Caco-2 (cell line): ENCODE results near the gene EIF4G1. TPM values are rescaled to one million over a fixed set of nuclear protein-coding genes. Genes with fewer than 3 reads are reported as not detected.

Source experiments
- BruUV-seq: library from RNA; stranded (reverse); fragments of 400-500 nt; replicated peaks from 2 replicates; lab custom pipeline; 2021; lab: Mats Ljungman, UMichigan
- CTCF ChIA-PET: fragments of 300-600 bp; sonication (Branson Sonifier 250); formaldehyde crosslinking; loops from one replicate; lab custom pipeline; 2022; ENCODE audit warnings: antibody characterized with exemption; lab: Charles Lee
- POLR2A ChIA-PET: fragments of 300-600 bp; sonication (Branson Sonifier 250); formaldehyde crosslinking; loops from one replicate; lab custom pipeline; 2022; ENCODE audit warnings: antibody characterized with exemption; lab: Charles Lee
- DNase-seq, 2 experiments: peaks; one replicate each; pipeline versions ENCODE4 v3.0.0 to v3.0.0-alpha.2; 2020 to 2022
- H3K27me3 ChIP-seq: replicated peaks from 2 replicates; pipeline ENCODE4 v1.6.0; 2011; ENCODE audit warnings: low read length; ENCODE audit not compliant: control insufficient read depth, insufficient read depth
- H3K36me3 ChIP-seq: 2 replicates; pipeline ENCODE4 v1.5.1; 2011; ENCODE audit warnings: low read length; ENCODE audit not compliant: control insufficient read depth, insufficient read depth
- H3K4me1 ChIP-seq: fragments of 250-450 bp; sonication (Bioruptor Pico); 2 replicates; pipeline ENCODE4 v1.5.1; 2020; ENCODE audit warnings: mild to moderate bottlenecking
- H3K4me3 ChIP-seq: 2 replicates; pipeline ENCODE4 v1.5.1; 2011; ENCODE audit warnings: low read depth, mild to moderate bottlenecking, control low read depth, low read length
- H3K9me3 ChIP-seq: fragments of 250-450 bp; sonication (Bioruptor Pico); 2 replicates; pipeline ENCODE4 v1.5.1; 2020; ENCODE audit warnings: mild to moderate bottlenecking, moderate library complexity
- H3K27ac Mint-ChIP-seq: one replicate; pipeline ENCODE4 v1.8.0; 2022; ENCODE audit warnings: mixed read lengths; ENCODE audit not compliant: unreplicated experiment
- H3K27me3 Mint-ChIP-seq: one replicate; pipeline ENCODE4 v1.8.0; 2022; ENCODE audit warnings: mixed read lengths; ENCODE audit not compliant: insufficient read depth, unreplicated experiment
- H3K36me3 Mint-ChIP-seq: one replicate; pipeline ENCODE4 v1.8.0; 2022; ENCODE audit warnings: mild to moderate bottlenecking, mixed read lengths; ENCODE audit not compliant: insufficient read depth, unreplicated experiment
- H3K4me1 Mint-ChIP-seq: one replicate; pipeline ENCODE4 v1.8.0; 2022; ENCODE audit warnings: low read depth, mixed read lengths; ENCODE audit not compliant: unreplicated experiment
- H3K4me3 Mint-ChIP-seq: one replicate; pipeline ENCODE4 v1.8.0; 2022; ENCODE audit warnings: mild to moderate bottlenecking, moderate library complexity, mixed read lengths; ENCODE audit not compliant: unreplicated experiment
- H3K9me3 Mint-ChIP-seq: one replicate; pipeline ENCODE4 v1.8.0; 2022; ENCODE audit warnings: mixed read lengths; ENCODE audit not compliant: unreplicated experiment
- CTCF ChIP-seq, 2 experiments: fragments of 200-600 bp in 1 of 2; IDR thresholded peaks; 1 replicate in 1 of 2; 2 replicates in 1 of 2; pipeline versions ENCODE4 v1.5.1 to v1.8.0; 2011 to 2022; ENCODE audit warnings: antibody characterized with exemption in 1 of 2, control low read depth in 1 of 2, inconsistent platforms in 1 of 2, low read depth in 1 of 2, low read length in 1 of 2, mild to moderate bottlenecking in 1 of 2, moderate library complexity in 1 of 2; ENCODE audit not compliant: insufficient read depth in 1 of 2, severe bottlenecking in 1 of 2, unreplicated experiment in 1 of 2
- intact Hi-C: fragments of 100-400 bp; cut with micrococcal nuclease; formaldehyde crosslinking; loops from one replicate; pipeline ENCODE4 v1.10.0; 2022; ENCODE audit not compliant: unreplicated experiment
- total RNA-seq: library from RNA; stranded (reverse); gene quantifications from 2 replicates; pipeline ENCODE4 v1.2.3, GENCODE V29; 2022

Gene EIF4G1
- total RNA-seq, 1 experiment from 2014 or later, result 423 TPM

- DNase-seq, result peak; percentile 65 to 70
Observed at GRCh38 chr3:184345317-184346144, 31.1 kb downstream of the EIF4G1 start.

DNA sequence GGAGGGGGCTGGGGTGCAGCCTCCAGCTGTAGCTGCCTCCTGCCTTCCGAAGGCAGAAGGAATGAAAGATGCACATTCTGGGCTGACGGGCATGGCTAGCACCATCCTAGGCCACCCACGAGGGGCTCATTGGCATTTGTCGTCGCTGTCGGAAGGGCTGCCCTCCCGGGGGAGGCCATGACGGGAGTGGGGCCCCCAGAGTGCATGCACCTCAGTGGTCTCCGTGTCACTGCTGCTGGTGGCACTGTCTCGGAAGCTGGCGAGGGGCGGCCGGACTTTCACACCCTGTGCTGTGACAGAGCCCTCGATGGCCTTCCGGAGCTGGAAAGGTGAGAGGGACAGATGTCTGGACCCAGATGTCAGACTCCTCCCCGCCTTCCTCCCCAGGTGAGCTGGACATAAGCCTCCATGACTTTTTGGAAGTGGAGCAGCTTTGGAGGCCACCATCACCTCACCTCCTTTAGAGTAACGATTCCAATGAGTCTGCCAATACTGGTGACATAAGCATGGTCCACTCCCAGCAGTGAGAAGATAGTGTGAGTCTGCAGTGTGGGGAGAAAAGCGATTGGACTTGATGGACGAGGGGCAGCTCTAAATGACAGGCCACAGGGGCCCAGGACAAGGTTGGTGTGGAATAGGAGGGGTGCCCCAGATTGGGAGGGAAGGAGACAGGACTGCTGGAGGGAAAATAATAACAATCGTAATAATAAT lies 32.2 kb downstream of the EIF4G1 start:
- H3K9me3 ChIP-seq, result no peaks in the 10 kb centered on the region
- Mint-ChIP-seq H3K4me3 (no peak overlapping the region), H3K27ac (no peak overlapping the region), H3K4me1 (peaks cover 8% of the 10 kb centered on the region), H3K9me3 (no peaks in the 10 kb centered on the region), H3K27me3 (no peaks in the 10 kb centered on the region), H3K36me3 (peaks cover 24% of the 10 kb centered on the region)
- CTCF ChIA-PET, result interaction anchor here (1.0 kb wide), 1 partner anchor 51 kb away, joined by 3 read pairs; no protein-coding TSS in a partner anchor
- H3K27me3 ChIP-seq, result no peaks in the 10 kb centered on the region
- intact Hi-C loops, result no loop called here
- no TSS peak for BruUV-seq
- no peaks in the 10 kb centered on the region for H3K36me3 ChIP-seq
- no peaks in the 10 kb centered on the region for H3K4me1 ChIP-seq
- no peak for DNase-seq
- TF ChIP-seq CTCF (IDR thresholded peaks at IDR 0.05; ENCODE audit: insufficient read depth in 1 of 2, low read depth in 1 of 2, low read length in 1 of 2, severe bottlenecking in 1 of 2, unreplicated experiment in 1 of 2), result no peak
- no peak overlapping the region for H3K4me3 ChIP-seq
- POLR2A ChIA-PET, result interaction anchor here (0.7 kb wide), 1 partner anchor 15 kb away, joined by 4 read pairs; no protein-coding TSS in a partner anchor

More at GRCh38 chr3:184345317-184346144, 31.1 kb downstream of the EIF4G1 start:
- H3K4me3 Mint-ChIP-seq, result no peak overlapping the region
- ChIA-PET CTCF (interaction anchor here (0.6 to 1.1 kb wide), 4 partner anchors 10 to 156 kb away, joined by 3 to 4 read pairs (median 3); no protein-coding TSS in a partner anchor), POLR2A (interaction anchor here (0.9 to 1.0 kb wide), 2 partner anchors 16 to 17 kb away, joined by 3 to 4 read pairs; partner anchors contain the start of genes CLCN2 and POLR2H)
- no peaks in the 10 kb centered on the region for H3K36me3 ChIP-seq
- peaks cover 16% of the 10 kb centered on the region for H3K36me3 Mint-ChIP-seq
- peak overlapping the region; percentile 12 for H3K27ac Mint-ChIP-seq
- H3K4me3 ChIP-seq, result no peak overlapping the region
- peak; percentile 51 to 74 for TF ChIP-seq CTCF (IDR thresholded peaks at IDR 0.05; ENCODE audit: insufficient read depth in 1 of 2, low read depth in 1 of 2, low read length in 1 of 2, severe bottlenecking in 1 of 2, unreplicated experiment in 1 of 2)
- no peaks in the 10 kb centered on the region for H3K9me3 ChIP-seq
- intact Hi-C loops, result loop anchor here (1.0 kb wide), 2 partner anchors 16 to 199 kb away; partner anchors contain the start of genes CLCN2 and POLR2H
- no TSS peak for BruUV-seq
- H3K9me3 Mint-ChIP-seq, result no peaks in the 10 kb centered on the region
- H3K27me3 ChIP-seq, result no peaks in the 10 kb centered on the region
- H3K4me1 ChIP-seq, result no peaks in the 10 kb centered on the region
- H3K4me1 Mint-ChIP-seq, result peaks cover 8% of the 10 kb centered on the region
- H3K27me3 Mint-ChIP-seq, result no peaks in the 10 kb centered on the region
